ENCODE data around the gene EPHA2. TPM values are rescaled to one million over a fixed set of nuclear protein-coding genes. Genes with fewer than 3 reads are reported as not detected.

EPHA2 gene
- total and polyA plus RNA-seq, 8 donors = 6.5 to 17.1 (median 11.0) TPM

DNA sequence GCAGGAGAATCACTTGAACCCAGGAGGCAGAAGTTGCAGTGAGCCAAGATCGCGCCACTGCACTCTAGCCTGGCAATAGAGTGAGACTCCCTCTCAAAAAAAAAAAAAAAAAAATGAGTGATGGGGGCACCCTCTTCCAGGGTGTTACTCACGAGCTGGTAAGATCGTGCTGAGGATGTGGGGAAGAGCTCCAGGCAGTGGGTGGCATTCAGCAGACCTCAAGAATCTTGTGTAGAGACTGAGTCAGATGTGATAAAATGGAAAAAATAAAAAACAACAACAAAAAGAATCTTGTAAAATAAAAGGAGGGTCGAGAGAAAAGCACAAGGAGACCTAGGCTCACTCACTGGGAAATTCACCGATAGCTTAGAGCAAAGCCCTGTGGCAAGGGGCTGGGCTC, 38.5 kb downstream of the EPHA2 start:
- ATAC-seq (no peak), FAIRE-seq (no peak), DNase-seq (peak in 1 of 6 donors; percentile 1)
- no peak for TF ChIP-seq CTCF (IDR thresholded peaks at IDR 0.05)
- intact Hi-C loops (cut with DNase I) = no loop called here
- Histone ChIP-seq H3K4me3 (no peak overlapping the region), H3K36me3 (no peaks in the 10 kb centered on the region), H3K27me3 (no peaks in the 10 kb centered on the region), H3K9me3 (no peaks in the 10 kb centered on the region), H3K27ac (no peak overlapping the region), H3K4me1 (peaks cover 0 to 9% (median 6%) of the 10 kb centered on the region in 3 donors)
- 87 to 90% methylated on average over 6 of the region's 6 CpGs for WGBS, 2 donors

- Histone ChIP-seq H3K27me3 (no peaks in the 10 kb centered on the region), H3K9me3 (no peaks in the 10 kb centered on the region), H3K4me1 (peaks cover 0 to 9% (median 6%) of the 10 kb centered on the region in 3 donors), H3K36me3 (no peaks in the 10 kb centered on the region), H3K27ac (no peak overlapping the region), H3K4me3 (no peak overlapping the region)
- DNase-seq (peak in 1 of 6 donors; percentile 19), FAIRE-seq (no peak), ATAC-seq (no peak)
- TF ChIP-seq CTCF (IDR thresholded peaks at IDR 0.05) = no peak
- intact Hi-C loops (cut with DNase I) = no loop called here
- WGBS, 2 donors = 80 to 90% methylated on average over 8 of the region's 8 CpGs
Observed at GRCh38 chr1:16116625-16117024, 39.2 kb downstream of the EPHA2 start.

DNA sequence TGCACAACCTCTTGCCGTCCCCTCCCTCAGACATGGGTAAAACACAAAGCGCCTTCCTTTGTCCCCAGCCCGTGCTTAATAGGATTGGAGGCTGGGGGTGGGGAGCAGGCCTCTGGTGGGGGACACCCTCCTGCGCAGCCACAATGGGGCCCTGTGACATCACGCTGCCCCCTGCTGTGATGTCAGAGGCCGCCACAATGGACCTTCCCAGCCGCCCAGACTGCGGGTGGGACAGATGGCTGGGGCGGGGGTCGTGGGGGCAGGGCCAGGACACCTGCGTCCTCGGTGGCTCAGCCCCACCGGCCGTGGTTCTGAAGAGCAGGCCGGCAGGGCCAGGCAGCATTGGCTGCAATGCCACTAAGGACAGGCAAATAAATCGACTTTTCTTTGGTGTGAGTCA, 39.9 kb downstream of the EPHA2 start:
- no peak overlapping the region for H3K27ac ChIP-seq
- FAIRE-seq = no peak
- H3K27me3 ChIP-seq = no peaks in the 10 kb centered on the region
- no peaks in the 10 kb centered on the region for H3K9me3 ChIP-seq
- no peaks in the 10 kb centered on the region for H3K36me3 ChIP-seq
- H3K4me3 ChIP-seq = no peak overlapping the region
- ATAC-seq = no peak
- 84 to 87% methylated on average over 15 to 16 of the region's 16 CpGs for WGBS, 2 donors
- DNase-seq = peak in 1 of 6 donors; percentile 41
- peaks cover 0 to 4% (median 3%) of the 10 kb centered on the region in 3 donors for H3K4me1 ChIP-seq
- intact Hi-C loops (cut with DNase I) = no loop called here
- TF ChIP-seq CTCF (IDR thresholded peaks at IDR 0.05) = no peak

DNA sequence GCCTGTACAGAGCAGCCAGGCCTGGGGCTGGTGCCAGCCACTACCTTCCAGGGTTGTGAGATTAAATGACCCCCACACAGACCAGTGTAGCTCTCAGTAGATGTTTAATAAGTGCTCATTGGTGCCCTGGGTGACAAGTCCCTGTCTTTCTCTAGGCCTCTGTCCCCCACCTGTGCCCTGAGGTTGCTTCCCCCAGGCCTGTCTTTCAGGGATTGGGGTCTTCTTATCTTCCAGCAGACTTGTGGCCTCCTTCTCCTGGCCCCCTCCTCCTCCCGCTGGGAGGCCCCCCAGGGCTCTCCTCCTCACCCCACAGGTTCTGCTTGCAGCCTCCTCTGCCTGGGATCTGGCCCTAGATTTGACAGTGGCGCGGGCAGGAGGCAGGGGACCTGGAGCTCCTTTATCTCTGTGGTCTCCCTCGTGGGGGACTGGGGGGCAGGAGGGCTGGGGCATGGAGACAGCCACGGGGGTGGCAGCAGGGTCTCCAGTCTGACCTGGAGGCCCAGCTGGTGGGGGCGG, 40.3 kb downstream of the EPHA2 start:
- H3K36me3 ChIP-seq = no peaks in the 10 kb centered on the region
- no peak overlapping the region for H3K27ac ChIP-seq
- no peak for TF ChIP-seq CTCF (IDR thresholded peaks at IDR 0.05)
- no peak overlapping the region for H3K4me3 ChIP-seq
- H3K9me3 ChIP-seq = no peaks in the 10 kb centered on the region
- ATAC-seq (no peak), FAIRE-seq (no peak), DNase-seq (peak in 1 of 6 donors; percentile 47)
- intact Hi-C loops (cut with DNase I) = no loop called here
- no peaks in the 10 kb centered on the region for H3K4me1 ChIP-seq
- no peaks in the 10 kb centered on the region for H3K27me3 ChIP-seq
- WGBS, 2 donors = 72 to 74% methylated on average over 6 of the region's 6 CpGs

DNA sequence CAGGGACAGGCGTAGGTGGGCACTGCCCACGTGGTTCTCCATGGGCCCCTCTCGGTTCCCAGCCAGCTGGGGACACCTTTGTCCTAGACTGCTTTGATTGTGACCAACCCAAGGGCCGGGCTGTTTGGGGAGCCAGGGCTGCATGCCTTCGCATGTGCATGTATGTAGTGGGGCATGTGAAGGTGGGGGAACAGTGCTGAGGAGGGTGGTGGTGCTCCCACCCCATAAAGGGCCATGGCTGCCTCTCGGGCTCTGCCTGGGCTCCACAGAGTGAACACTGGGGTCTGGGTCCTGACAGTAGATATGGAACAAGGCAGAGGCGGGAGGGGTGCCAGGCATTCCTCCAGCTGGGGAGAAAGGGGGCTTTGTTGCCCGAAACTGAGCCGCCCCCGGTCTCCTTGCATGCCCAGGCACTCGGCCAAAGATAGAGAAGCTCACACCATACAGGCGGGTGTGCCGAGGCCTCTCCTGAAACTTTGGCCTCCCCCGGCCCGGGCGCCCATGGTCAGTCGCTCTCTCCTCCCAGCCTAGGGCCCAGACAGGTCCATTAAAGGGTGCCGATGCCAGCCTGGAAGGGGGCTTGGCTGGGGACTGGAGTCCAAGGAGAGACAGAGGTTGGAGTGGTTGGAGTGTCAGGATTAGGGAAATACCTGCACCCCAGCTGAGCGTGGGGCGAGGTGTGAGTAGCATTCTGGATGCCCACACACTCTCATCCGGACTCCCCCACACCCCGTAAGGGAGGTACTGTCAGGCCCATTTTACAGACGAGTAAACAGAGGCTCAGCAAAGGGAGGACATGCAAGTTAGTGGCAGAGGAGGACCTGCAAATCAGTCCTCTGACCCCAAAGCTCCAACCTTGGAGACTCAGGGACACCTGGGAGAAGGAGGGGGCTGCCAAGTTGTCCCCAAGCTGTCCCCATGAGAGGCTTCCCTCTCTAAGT, 41.1 kb downstream of the EPHA2 start:
- H3K27ac ChIP-seq = no peak overlapping the region
- H3K4me1 ChIP-seq = no peaks in the 10 kb centered on the region
- intact Hi-C loops (cut with DNase I) = no loop called here
- no peaks in the 10 kb centered on the region for H3K9me3 ChIP-seq
- no peaks in the 10 kb centered on the region for H3K27me3 ChIP-seq
- peak in 1 of 6 donors; percentile 47 for DNase-seq
- TF ChIP-seq CTCF (IDR thresholded peaks at IDR 0.05) = no peak
- no peak overlapping the region for H3K4me3 ChIP-seq
- H3K36me3 ChIP-seq = no peaks in the 10 kb centered on the region
- 82 to 85% methylated on average over 19 to 23 of the region's 23 CpGs for WGBS, 2 donors
- ATAC-seq = no peak
- FAIRE-seq = no peak

All from pancreas (tissue), 10 donors.